Left colon (tissue), 2 donors: ENCODE measurements around the gene ACTR8. TPM values are rescaled to one million over a fixed set of nuclear protein-coding genes. Genes with fewer than 3 reads are reported as not detected.

ENCODE experiments used
- ATAC-seq: fragments of 200-7000 bp; cut with Tn5 transposase; one replicate; pipeline ENCODE4 v1.9.1; 2020; ENCODE audit warnings: mild to moderate bottlenecking, moderate library complexity
- DNase-seq, 2 donors: peaks; one replicate each; pipeline ENCODE4 v3.0.0-alpha.2; 2020
- intact Hi-C, 2 donors: fragments of 100-400 bp; cut with DNase I in 1 of 2; cut with micrococcal nuclease in 1 of 2; formaldehyde crosslinking; loops; one replicate each; pipeline versions ENCODE4 v1.11.2 to v1.14.0; 2022; cut with DNase I, micrococcal nuclease
- total RNA-seq, 2 donors: library from RNA; stranded (reverse); fragmentation: NEBNext Ultra II Directional; extraction: Animal tissue kit (Norgen Biotek cat#: 25700); gene quantifications; one replicate each; pipeline ENCODE4 v1.2.1, GENCODE V29; 2021
- donor health status: DM: no; HTN: no; CAD: no.
- donor health status: DM: yes; HTN: yes; CAD: no.

Gene ACTR8
- total RNA-seq, 2 donors from 2014 or later: 19.0 to 27.7 TPM

DNA sequence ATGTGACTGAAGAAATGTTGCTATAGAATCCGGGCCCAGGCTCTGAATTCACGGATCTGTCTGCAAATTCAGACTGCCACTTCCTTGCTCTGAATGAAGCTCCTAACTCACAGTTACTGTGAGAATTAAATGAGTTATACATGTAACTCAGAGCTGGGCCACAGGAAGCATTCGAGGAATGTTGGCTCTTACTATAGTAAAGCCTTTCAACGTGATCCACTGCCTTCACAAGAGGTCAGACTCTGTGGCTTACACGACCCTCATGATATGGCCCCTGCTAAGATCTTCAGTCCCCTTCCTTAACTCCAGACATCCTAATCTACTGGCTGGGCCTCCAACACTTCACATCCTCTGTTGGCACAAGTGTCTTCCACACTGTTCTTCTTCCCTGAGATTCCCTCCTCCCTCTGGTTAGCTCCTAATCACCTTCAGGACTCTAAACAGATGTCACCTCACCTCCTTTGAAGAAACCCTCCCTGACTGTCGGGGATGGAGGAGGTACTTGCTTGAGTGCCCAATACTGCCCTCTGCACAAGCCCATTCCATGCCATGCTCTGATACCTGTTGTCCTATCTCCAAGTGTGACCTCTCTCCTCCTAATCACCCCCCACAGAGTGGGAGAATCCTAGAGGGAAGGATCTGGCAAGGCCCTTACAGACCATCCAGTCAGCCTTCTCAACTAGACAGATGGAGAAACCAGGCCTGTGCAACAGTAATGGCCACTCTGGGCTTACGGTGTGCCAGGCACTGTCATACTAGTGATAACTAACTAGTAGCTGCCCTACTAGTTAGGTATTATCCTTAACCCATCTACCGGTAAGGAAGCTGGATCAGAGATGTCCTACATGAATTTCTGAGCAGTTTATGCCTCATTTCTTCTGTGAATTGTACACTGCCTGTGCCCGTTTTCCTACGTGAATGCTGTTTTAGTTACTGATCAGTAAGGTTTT, 1.3 kb downstream of the ACTR8 start:
- DNase-seq: no peak
- intact Hi-C loops: no loop called here
- peak; percentile 4 for ATAC-seq

DNA sequence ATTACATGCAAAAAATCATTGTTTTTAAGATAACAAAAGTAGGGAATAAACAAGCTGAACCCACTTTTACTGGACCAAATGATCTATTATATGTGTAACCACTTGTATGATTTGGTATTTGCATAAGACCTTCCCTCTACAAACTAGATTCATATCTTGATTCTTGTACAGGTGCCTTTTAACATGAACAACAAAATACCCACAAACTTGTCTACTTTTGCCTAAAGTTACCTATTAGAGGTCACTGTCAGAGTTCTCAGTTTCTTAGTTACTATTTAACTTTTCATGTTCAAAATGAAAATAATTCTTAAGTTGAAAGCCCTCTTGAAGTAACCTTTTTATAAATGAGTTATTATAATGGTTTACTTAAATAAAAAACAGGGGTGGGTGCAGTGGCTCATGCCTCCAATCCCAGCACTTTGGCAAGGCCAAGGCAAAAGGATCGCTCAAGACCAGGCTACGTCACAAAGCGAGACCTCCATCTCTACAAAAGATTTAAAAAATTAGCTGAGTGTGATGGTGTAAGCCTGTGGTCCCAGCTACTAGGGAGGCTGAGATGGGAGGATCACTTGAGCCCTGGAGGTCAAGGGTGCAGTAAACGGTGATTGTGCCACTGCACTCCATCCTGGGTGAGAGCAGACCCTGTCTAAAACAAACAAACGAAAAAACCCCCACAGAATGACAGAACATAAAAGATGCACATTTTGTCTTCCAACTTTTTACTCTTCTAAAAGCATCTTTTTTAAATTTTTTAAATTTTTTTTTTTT, 16.0 kb downstream of the ACTR8 start:
- ATAC-seq (no peak), DNase-seq (no peak)
- intact Hi-C loops: no loop called here

DNA sequence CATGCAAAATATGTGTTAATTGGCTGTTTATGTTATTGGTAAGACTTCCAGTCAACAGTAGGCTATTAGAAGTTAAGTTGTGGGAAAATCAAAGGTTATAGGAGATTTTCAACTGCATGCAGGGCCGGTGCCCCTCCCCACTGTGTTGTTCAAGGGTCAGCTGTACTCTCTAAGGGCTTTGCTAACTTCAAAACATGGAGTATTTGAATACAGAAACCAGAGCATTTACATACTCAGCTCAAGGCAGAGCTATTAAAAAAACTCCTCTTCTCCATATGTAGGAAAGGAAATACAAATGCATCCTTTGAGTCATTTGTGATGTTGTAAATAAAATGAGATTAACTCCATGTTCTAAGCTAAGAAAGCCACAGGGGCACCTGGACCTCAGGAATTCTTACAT, 18.8 kb downstream of the ACTR8 start:
- ATAC-seq (no peak), DNase-seq (no peak)
- intact Hi-C loops: no loop called here

DNA sequence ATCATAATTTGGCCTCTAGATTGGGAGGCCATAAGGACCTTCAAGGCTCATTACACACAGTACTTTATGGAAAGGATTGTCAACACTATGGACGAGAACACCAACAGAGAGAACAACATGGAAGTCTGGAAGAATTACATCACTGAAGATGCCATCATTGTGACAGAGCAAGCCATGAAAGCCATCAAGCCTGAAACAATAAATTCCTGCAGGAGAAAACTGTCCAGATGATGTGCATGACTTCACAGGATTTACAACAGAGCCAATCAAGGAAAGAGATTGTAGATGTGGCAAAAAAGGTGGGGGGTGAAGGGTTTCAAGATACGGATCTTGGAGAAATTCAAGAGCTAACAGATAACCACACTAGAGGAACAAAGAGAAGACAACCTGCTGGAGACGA, 19.7 kb downstream of the ACTR8 start:
- ATAC-seq: no peak

GRCh38 chr3:53860196-53860595, 21.8 kb downstream of the ACTR8 start:
- ATAC-seq: no peak
- intact Hi-C loops: no loop called here
- no peak for DNase-seq

More for the DNA sequence above, 19.7 kb downstream of the ACTR8 start:
- no peak for DNase-seq
- intact Hi-C loops: no loop called here

DNA sequence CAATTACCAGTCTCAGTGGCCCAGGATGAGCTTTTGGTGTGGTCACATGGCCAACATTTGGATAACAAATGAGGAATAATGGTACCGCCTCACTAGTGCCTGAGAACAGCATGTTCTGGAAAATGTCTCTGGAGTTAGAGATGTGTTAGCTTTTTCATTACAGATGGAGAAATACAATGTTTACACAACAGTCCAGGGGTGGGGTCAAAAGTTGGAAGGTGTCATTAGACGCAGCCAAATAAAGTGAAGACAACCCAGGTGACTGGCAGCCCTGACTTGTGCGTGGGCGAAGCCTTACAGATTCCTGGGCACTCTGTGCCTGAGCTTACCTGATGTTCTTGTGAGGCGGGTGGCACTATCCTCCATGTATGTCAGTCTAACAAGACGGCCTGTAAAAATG, 22.8 kb downstream of the ACTR8 start:
- peak; percentile 35 for ATAC-seq
- no peak for DNase-seq
- intact Hi-C loops: no loop called here

GRCh38 chr3:53858096-53858741, 23.7 kb downstream of the ACTR8 start:
- DNase-seq (no peak), ATAC-seq (no peak)
- intact Hi-C loops: no loop called here

GRCh38 chr3:53856964-53857363, 25.0 kb downstream of the ACTR8 start:
- no peak for DNase-seq
- ATAC-seq: no peak
- intact Hi-C loops: no loop called here

GRCh38 chr3:53850895-53851294, 31.1 kb downstream of the ACTR8 start:
- ATAC-seq (no peak), DNase-seq (no peak)
- intact Hi-C loops: no loop called here

DNA sequence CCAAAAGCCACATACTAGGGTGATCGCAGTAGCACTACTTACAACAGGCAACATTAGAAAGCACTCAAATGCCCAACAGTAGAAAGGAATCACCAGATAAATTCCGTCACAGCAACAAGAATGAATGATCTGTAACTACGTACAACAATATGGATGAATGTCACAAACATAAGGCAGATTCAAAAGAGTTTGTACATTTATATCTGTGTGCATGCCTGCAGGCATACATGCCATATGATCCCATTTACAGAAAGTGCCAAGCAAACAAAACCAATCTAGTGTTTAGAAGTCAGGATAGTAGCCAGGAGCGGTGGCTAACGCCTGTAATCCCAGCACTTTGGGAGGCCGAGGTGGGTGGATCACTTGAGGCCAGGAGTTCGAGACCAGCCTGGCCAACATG, 32.0 kb downstream of the ACTR8 start:
- intact Hi-C loops: no loop called here
- DNase-seq (no peak), ATAC-seq (no peak)

GRCh38 chr3:53846851-53847155, 35.1 kb downstream of the ACTR8 start:
- no peak for ATAC-seq
- no peak for DNase-seq
- intact Hi-C loops: no loop called here

GRCh38 chr3:53846134-53846850, 35.7 kb downstream of the ACTR8 start, which contains the start of the genes CHDH and IL17RB:
CHDH (minus strand) TSS chr3:53846419; CDS start chr3:53824008, 22,411 bp downstream.
IL17RB (plus strand) TSS chr3:53846568; CDS start chr3:53846589, 21 bp downstream.
- peak; percentile 73 for ATAC-seq
- intact Hi-C loops: no loop called here
- DNase-seq: peak; percentile 79 to 84

DNA sequence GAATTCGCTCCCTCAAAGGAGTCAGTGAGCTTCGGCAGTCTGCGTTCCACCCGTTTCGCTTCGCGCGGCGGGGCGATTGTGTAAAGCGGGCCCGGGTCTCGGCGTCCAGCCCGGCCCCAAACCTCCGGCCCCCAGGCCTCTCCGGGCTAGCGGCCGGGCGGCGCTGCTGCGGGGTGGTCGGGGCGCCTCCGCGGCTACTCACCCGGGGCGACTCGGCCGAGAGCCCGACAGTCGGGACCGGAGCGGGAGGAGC, 36.1 kb downstream of the ACTR8 start:
- DNase-seq (no peak), ATAC-seq (no peak)
- intact Hi-C loops: no loop called here

DNA sequence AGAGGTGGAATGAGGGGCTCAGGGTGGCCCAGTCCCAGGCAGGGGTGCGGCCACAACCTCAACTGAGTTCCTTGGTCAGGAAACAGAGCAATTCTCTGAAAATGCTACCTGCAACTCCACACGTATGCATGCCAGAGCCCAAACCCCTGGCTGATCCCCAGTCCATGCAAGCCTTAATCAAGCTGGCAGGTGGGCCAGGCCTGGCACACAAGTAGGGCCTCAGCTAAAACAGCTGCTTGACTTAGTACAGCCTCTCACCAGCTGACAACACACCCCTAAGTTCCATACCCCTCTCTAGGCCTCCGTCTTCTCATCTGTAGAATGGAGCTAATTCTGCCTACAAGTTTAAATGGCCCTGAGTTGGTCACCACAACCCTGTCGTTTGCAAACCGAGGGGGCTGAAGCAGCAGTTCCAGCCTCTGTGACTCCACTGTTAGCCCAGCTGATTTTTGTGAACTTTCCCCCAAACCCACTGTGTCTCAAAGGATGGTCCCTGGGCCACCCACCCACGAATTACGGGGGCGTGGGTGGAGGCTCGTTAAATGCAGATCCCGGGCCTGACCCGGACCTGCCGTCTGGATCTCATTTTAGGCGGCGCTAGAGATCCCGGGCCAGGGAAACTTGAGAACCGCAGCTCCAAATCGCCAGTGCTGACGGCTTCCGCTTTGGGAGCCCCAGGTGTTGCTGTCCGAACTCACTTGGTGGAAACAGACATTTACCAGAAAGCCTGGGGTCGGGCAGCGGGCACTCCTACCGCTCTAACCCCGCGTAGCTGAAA, 36.7 kb downstream of the ACTR8 start:
- intact Hi-C loops: no loop called here
- peak; percentile 22 for ATAC-seq
- peak; percentile 59 to 61 for DNase-seq

DNA sequence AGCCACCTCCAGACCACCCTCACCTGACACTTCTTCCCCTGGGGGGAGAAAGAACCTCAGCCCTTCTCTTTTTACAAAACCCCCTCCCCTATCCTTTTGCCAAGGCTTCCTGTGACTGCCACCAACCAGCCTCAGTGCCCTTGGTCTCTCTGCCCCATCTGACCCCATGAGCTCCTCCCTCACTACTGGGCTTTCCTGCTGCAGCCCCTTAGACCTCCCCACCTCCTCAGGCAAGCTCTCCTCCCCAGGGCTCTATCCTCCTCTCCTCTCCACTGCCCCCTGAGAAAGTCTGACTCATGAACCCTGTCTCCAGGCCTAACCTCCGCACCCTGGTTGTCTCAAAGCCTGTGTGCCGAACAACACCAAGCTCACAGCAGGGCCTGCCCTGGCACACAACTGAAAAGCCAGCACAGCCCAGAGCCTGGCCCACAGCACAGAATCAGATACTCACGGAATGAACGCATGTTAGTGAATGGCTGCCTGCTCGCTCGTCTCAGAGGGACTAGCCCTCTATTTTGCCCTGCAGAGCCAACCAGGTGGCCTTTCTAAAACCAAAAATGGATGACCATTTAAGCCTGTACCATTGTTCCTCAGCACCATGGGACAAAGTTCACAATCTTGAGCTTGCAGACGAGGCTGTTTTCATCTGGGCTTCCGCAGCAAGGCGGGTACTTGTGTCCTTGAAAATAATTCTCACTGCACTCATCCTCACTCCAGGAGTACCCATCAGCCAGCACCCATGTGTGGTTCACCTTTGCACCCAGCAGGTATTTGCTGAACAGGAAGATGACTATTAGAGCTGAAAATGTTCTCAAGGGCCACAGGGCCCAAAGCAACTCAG, 37.5 kb downstream of the ACTR8 start:
- DNase-seq: peak; percentile 43 to 56
- intact Hi-C loops: no loop called here
- peak; percentile 44 for ATAC-seq

- DNase-seq (peak in 1 of 2 donors; percentile 28), ATAC-seq (peak; percentile 2)
- intact Hi-C loops: no loop called here
Measured at GRCh38 chr3:53843195-53844177, 38.5 kb downstream of the ACTR8 start.
